MM.1S (cell line): ENCODE measurements around the gene EP400.

Source experiments
- CTCF ChIP-seq: fragments of 300-600 bp; sonication (generic); IDR thresholded peaks from 2 replicates; pipeline ENCODE4 v1.5.1; 2016; ENCODE audit warnings: antibody characterized with exemption, low read length, mixed read lengths
- EZH2 ChIP-seq: fragments of 300-600 bp; sonication (generic); optimal IDR thresholded peaks from 2 replicates; pipeline ENCODE3; 2017; ENCODE audit warnings: low read depth, mild to moderate bottlenecking, antibody characterized with exemption, low read length, mixed read lengths
- EZH2phosphoT487 ChIP-seq: fragments of 300-600 bp; sonication (generic); IDR thresholded peaks from 2 replicates; pipeline ENCODE4 v1.6.1; 2018; ENCODE audit warnings: antibody characterized with exemption, low read length

GRCh38 chr12:131982041-131982440, 32.3 kb downstream of the EP400 start:
- TF ChIP-seq EZH2phosphoT487 (no peak), CTCF (no peak), EZH2 (no peak)
